HG03460 (cell line): Measurements from ENCODE around the gene TUB.
A peak's percentile ranks its signal among the peaks of the same experiment; 100 is the strongest.

Source experiments
- ATAC-seq: cut with Tn5 transposase; IDR thresholded peaks from one replicate; pipeline ENCODE4 v1.9.1; 2021; ENCODE audit not compliant: unreplicated experiment

TUB gene, protein sequence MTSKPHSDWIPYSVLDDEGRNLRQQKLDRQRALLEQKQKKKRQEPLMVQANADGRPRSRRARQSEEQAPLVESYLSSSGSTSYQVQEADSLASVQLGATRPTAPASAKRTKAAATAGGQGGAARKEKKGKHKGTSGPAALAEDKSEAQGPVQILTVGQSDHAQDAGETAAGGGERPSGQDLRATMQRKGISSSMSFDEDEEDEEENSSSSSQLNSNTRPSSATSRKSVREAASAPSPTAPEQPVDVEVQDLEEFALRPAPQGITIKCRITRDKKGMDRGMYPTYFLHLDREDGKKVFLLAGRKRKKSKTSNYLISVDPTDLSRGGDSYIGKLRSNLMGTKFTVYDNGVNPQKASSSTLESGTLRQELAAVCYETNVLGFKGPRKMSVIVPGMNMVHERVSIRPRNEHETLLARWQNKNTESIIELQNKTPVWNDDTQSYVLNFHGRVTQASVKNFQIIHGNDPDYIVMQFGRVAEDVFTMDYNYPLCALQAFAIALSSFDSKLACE

DNA sequence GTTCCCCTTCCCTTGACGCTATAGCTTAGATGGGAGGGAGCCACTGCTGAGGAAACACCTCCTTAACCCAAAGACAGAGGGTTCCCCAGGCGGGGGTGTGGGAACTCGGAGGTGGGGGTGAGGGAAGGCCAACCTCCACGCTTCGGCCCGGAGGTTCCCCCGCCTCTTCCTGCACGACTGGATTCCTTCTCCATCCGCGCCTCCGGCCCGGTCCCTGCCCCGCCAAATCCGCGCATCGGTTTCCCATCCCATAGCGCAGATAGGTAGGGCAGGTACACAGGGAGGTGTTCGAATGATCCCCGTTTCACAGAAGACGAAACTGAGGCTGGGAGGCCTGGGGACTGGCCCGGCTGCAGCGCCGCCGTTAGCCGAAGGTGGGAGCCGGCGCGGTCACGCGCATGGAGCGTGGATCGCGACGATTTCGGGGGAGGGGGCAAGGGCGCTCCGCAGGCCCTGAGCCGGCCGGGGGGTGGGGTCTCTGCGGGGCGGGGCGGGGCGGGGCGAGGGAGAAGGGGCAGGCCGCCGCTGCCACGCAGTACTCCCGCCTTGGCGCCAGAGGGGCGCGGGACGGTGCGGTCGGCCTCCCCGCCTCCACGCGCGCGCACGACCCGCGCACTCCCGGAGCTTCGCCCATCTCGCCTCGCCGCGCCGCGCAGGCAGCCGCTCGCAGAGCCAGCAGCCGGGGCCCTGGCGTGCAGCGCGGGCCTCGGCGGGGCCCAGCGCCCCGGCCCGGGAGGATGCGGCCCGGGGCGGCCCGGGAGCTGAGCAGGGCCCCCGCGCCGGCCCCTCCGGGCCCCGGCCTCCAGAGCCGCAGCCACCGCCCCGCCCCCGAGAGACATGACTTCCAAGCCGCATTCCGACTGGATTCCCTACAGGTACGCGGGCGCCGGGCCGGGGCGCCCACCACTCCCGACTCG lies at the start of gene TUB:
TUB (plus strand) TSS at position 538 of the 917 bp plus-strand sequence; CDS start at position 838, 300 bp downstream.
- ATAC-seq: no peak

DNA sequence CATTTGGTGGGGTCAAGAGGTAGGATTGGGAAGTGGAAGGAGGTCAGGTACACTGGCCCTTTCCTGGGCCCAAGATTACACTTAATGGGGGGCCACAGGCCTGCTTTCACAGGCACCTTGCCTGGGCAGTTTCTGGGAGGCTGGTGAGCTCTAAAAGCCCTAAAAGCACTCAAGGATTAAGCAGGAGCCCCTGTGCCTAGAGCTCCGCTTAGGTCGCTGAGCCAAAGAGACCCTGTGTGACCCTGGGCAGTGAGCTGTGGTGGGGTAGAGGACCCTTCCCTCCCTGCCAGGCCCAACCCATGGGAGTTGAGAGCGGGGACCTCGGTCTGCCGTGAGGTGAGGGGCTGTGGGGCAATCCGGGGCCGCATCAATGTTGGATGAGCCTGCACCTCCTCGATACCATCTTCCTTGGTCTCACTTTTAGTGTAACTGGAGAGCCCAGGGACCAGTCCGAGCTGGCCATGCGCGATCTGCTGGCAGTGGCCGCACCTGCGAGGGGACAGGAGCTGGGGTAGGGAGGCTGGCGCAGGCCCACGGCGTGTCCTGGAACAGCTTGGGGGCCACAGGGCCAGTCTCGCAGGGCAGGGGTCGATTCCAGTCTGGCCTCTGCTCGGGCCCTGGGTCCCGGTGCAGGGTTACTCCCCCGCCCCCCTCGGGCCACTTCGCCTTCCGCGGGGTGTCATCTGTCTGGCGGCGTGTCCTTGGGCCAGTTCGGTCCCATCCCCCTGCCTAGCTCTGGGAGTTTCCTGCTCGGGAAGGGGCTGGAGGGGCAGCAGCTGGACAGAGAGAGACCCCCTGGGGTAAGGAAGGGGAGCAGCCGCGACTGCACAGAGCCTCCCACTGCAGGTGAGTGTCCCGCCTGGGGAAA lies 49.5 kb upstream of the TUB start:
- ATAC-seq: no peak

DNA sequence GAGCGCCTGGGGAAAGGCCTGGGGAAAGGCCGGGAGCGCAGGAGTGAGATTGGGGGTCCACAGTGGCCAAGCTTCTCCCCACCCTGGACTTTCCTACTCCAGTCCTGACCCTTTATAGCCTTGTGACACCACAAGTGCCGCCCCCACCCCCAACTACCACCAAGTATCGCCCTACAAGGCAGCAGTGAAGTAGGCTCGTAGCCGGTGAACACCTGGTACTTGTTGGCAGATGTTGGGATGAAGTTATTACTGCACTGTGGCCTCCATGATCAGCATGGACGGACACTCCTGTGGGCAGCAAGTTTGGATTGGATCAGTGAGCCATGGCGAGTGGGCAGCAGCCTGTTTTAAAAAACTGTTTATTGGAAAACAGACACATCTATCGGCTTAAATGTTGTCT lies 48.9 kb upstream of the TUB start:
- ATAC-seq: no peak

DNA sequence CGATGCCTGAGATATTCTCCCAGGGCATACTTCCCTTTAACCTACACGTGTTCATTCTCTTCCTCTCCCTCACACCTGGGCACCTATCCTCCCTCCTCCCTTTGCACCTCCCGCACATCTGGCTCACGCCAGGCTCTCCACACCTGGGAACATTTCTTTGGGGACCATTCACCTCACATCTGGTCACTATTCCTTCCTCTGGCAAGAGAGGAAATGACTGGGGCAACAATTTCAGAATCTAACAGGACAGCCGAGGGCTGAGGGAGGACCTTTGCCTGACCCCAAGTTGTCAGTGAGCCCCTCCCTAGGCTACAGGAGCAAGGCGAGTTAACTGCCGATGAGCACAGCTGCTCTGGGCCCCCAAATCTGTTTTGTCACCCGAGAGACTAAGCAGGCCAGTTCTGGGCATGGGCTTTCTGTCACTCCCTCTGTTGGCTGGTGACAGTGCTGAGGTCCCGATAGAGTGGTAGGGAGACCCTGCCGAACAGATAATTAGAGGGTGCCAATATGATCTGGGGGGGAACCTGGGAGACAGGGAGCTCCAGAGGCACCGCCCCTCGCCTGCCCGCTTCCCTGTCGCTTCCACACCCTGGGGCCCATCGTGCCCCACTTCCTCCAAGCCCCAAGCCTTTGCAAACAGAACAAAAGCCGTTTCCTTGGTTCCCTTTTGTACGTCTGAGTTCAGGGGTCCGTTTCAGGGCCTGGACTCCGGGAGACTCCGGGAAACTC lies 48.3 kb upstream of the TUB start:
- ATAC-seq: no peak

DNA sequence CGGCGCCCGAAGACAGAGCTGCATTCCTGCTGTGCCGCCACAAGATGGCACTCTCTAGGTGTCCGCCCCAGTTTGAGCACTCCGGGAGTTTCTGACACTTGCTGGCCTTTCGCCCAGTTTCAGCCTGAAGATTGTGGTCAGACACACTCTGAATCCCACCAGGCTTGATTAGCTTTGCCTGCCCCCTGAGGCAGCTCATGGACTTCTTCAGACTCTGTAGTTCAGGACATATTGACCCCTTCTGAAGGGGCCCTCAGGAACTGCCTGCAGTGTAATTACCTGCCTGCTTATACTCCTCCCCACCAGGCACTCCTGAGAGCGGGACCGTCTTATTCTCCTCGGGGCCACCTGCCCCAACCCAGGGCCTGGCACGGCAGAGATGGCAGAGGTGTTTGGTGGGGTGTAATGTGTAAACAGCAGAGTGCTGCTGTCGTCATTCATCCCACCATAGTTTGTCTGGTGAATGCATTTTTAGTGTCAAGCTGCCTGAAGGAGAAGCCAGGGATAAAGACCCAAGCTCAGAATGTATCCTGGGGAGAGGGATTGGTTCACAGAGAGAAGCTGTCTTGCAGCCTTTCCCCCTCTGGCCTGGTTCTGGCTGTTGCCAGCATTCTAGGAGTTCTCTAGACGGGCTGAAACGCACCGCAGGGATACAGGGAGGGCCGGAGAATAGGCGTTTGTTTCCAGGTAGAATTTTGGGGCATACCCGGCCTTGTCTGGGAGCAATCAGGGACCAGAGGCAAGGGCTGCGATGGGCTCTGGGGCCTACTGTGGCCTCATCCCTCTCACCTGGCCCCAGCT lies 47.5 kb upstream of the TUB start:
- peak; percentile 72 for ATAC-seq

DNA sequence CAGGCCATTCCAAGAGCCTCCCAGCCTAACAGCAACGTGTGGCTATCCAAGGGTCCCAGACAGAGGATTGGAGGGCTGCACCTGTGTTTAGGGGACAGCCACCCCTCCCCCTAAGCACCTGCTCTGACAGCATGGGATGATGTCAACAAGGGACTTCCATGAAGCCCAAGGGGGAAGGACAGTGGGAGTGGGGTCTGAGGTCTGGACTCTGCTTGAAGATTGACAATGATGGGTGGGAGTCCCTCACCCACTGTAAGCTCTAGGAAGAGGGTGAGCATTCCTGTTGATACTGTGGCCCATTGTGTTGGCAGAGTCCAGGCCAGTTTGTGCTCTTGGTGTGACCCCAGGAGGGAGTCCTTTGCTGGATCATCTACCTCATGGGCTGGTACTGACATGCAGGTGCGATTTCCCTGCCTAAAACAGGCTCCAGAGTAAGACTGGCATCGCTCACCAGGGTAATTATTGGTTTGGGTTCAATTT lies 46.9 kb upstream of the TUB start:
- no peak for ATAC-seq

DNA sequence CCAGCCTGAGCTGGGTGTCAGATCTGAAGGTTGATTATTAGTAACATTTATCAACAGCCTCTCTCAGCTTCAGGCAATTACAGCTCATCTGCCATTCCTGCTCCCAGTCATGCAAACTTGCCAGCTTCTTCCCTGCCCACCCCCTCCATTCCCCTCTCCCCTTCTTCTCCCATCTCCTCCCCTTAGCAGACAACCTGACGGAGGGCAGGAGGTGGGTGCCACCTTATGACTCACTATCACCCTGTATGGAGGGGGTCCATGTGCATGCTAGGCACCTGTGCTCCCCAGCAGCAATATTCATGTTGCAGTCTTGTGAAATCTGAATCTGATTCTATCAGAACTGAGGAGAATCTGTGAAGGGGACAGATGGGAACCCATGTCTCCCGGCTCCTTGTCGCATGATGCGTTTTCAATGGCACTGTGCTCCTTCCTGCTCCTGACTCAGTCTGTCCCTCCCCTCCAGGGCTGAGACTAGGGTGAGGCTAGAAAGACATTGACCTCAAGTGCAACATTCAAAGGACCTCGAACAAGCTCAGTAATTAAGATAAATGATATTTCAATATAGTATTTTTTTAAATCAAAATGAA lies 46.3 kb upstream of the TUB start:
- no peak for ATAC-seq

DNA sequence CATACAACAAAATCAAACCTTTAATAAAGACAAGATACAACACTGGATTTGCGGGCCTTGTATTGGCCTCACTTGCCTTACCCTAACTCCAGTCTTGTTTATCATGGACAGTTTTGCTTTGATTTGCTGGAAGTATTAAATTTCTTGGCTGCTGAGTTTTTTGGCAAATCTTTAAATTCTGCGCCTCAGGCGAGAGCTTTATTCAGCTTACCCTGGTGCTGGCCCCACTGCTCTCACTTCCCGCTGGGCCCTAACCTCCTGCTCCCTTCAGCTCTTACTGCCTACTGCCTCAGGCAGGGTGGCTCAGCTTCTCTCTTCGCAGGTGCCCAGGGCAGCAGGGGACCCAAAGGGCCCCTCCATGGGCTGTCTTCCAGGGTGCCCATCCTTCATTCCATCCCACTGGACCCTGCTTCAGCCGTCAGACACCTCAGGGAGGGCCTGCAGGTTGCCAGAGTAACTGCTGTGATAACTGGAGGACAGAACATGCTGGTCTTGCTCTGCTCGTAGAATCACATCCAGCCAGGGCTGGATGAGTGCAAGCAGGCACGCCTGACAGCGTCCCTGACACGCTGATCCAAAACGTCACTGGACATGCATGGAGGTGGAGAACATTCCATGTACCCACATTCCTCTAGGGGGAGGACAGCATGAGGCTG lies 45.7 kb upstream of the TUB start:
- no peak for ATAC-seq

DNA sequence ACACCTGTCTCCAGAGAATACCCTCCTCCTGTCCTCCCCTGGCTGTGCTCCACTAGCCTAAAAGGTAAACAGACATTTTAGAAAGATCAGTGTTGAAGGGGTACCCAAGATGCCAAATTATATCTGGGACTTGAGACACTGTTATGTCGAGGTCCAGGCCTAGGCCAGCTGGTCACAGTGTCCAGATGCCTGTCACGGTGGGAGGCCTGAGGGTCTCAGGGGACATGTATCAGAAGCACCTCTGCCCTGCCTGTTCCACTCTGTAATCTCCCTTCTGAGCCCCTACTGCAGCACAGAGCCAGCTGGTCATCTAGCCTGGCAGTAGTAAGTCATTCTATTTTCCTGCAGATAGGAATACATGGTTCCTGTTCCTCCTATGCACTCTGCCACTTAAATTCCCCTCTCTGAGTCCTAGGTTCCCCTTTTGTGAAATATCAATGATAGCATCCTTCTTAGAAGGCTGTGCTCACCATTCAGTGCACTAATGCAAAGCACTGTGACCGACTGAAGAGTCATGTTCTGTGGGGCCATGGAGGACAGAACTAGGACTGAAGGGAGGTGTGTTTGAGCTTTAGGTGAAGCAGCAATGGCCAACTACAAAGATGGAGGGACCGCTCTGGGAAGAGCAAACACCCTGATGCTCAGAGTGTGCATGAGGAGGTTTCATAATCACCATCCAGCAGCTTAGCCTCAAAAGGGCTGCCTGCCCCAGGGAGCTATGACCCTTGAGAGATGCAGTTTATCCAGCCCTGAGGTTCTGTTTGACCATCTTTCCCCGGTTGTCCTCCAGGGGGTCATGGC lies 44.8 kb upstream of the TUB start:
- ATAC-seq: no peak

DNA sequence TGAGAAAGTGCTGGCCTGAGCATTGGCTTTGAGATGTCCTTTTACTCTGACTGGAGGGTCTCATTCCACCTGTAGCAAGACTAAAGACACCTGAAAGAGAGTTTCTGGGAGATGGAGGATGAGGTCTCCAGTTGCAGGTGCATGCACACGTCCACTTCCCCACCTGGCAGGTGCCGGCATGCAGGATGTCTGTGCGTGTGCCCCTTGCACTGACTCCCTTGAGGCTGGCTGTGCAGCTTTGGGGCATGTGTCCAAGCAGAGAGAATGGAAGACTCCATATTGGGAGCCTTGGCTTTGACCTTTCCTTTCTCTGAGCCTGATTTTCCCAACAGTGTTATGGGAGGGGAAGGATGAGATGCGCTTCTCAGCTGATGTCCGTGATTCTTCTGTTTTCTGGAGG lies 44.0 kb upstream of the TUB start:
- no peak for ATAC-seq

DNA sequence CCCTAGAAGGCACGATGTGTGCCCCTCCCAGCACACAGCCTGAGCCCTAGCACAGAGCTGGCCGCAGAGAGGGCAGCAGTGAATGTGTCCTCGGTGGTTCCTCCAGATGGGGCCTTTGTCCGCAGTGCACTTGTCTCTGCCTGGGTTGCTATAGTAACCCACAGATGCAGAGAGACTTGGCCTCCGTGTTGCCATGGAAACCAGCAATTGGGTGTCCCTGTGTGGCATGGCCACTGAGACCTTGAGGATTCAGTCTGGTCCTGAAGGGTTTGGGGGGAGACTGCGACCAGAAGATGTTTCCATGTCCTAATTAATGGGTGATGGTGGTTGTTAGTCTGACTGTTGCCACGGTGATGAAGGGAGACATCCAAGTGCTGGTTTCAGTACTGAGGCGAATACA lies 42.6 kb upstream of the TUB start:
- ATAC-seq: no peak

DNA sequence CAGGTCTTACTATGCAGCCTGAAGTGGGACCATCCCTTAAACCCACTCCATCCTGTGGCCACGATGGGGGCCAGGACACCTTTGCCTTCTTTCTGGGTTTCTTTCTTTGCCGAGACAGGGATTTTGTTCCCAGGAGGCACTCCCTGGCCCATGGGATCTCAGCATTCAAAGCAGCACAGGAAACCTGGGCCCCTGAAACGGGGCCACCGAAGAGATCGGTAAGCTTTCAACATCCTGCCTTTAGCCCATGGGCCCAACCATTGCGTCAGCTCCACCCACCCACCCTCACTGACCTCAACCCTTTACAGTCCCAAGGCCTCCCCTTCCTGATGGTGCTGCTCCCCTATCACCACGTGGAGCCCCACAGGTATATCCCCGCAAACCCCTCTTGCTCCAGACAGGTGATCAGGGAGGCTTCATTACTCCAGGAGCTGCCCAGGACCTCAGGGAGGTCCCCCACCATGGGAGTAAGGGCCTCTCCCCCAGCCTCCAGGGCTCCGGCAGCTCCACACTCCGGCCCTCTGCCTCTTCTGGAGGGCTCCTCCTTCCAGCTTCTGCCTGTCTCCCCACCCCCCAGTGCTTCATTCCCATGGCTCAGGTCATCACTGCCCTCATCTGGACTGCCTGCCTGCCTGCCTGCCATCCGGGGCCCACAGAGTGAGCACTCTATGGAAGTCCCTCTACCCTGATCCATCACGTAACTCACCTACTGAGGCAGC lies 42.0 kb upstream of the TUB start:
- ATAC-seq: no peak

DNA sequence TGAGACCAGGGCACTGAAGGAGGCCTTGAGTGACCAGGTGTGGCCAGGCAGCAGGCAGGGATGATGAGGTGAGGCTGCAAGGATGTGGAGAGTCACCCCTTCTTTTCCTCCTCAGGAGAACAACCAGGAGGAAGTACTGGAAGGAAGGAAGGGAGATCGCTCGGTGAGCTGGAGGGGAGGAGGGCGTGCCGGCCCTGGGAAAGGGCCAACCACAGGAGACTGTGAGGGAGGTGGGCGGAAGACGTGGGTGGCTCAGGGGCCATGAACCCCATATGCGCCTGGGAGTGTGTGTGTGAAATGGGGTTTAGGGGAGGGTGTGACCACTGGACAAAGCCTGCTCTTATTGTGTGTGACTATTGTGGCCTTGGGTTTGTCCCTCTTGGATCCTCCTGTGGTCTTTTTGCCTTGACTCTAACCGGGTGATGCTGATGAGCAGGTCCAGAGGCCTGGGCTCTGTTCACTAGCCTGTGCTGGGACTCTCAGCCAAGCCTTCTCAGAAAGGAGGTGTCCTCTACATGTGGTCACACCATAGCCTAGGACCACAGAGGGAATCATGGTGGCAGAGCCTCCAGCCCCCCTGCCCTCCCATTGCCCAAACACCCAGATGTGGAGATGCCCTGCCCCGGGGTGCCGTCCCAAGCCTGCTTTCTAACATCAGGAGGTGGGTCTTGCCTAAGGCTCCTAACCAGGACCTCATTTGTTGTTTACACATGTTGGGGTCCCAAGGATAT lies 41.3 kb upstream of the TUB start:
- ATAC-seq: no peak

DNA sequence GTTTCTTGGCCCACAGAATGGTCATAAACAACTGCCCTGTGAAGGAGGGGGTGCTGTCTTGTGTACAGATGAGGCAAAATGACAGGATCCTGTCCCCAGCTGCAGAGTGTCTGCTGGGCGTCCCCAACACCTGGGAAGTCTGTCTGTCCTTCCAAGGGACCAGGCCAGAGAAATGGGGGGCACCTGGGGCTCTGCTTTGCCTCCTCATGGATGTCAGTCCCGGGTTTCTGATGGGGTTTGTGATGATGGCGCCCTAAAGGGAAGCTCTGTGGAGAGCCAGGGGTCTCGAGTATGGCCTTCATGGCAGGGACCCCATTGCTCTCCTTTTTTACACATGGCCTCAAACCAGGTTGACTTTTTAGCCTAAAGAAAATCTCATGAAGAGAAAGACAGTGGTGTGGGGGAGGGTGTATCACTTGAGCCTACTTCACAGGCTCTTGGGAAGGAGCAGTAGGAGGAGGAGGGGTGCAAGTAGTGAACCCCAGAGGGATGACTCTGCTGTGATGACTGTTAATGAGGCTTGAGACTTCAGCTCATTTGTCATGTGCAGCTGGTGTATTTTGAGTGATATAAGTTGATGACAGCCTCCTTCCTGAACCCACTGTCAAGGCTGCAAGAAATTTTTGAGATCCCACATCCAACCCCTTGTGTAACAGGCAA lies 40.6 kb upstream of the TUB start:
- ATAC-seq: no peak

DNA sequence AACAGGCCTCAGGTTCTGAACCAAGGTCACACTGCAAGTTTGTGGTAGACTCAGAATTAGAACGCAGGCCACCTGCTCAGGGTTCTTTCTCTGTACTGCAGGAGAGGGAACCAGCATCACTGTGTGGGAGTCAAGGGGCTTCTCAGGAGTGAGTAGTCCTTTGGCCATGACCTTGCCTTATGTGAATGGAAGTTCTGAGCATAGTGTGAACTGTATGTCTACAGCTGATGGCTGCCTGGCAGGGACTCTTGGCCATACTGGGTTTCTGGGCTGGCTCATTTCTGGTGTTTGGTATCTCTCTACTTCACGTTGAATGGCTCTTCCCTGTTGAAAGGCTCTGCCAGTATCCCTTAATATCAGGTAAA lies 40.1 kb upstream of the TUB start:
- ATAC-seq: no peak

DNA sequence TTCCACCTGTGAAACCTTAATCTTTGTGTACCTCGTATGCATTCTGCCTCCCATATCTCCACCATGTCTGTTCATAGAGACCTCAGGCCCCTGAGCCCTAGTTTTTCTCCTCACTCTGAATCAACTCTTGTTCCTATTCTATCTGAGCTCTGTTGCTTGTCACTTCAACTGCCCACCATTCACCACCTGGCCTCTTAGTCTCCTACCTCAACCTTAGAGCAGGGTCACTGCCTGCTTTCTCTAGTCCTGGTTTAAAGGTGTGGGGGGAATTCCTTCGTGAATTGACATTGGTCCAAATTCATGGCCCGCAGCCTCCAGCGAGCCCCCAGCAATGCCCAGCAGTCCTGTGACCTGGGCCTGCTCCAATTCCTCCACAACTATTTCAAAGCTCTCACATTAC lies 39.4 kb upstream of the TUB start:
- ATAC-seq: no peak
